GM10847 (cell line): Measurements from ENCODE around the gene SNX25.

Experiments
- POLR2A ChIP-seq: IDR thresholded peaks from 2 replicates; pipeline ENCODE4 v1.6.1; 2011; ENCODE audit not compliant: insufficient read length; ENCODE audit errors: extremely low read depth

SNX25 gene

DNA sequence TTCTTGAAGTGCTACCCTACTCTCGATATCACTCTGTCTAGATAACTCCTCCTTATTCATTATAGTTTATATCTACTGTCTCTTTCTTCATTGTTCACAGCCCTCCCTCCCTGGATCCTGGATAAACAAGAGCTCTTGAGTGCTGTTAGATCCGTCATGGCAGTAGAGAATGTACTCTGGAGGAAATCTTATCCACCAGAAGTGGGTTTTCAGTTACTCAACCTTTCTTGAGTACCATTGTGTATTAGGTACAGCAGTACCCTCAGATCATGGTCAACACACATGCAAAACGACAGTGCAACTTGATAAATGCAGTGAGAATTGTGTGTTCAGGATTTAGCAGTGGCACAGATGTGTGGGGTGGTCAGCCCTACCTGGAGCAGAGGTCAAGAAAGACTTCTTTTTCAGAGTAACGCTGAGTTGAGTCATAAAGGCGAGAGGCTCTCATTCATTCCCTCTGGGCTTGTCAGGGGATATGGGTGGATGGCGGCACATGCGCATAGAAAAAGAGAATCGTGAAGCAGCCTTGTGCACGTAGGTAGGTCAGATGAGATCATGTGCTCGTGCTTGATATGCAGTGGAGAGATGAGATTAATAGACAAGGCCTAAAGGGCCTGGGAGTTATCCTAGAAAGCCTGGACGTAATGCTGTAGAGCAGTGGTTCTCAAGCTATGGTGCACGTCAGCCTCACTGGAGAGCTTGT is 89.5 kb downstream of the SNX25 start:
- no peak for TF ChIP-seq POLR2A

DNA sequence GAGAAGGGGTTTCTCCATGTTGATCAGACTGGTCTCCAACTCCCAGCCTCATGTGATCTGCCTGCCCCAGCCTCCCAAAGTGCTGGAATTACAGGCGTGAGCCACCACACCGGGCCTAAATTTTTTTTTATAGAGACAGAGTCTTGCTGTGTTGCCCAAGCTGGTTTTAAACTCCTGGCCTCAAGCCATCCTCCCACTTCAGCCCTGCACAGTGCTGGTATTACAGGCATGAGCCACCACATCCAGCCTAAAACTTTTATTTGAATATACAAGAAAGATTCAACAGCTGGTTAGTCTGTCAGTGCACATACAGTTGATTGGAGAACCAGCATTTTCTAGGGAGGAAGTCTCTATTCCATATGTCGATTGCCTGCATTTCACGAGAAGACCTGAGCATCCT is 95.1 kb downstream of the SNX25 start:
- TF ChIP-seq POLR2A: no peak

DNA sequence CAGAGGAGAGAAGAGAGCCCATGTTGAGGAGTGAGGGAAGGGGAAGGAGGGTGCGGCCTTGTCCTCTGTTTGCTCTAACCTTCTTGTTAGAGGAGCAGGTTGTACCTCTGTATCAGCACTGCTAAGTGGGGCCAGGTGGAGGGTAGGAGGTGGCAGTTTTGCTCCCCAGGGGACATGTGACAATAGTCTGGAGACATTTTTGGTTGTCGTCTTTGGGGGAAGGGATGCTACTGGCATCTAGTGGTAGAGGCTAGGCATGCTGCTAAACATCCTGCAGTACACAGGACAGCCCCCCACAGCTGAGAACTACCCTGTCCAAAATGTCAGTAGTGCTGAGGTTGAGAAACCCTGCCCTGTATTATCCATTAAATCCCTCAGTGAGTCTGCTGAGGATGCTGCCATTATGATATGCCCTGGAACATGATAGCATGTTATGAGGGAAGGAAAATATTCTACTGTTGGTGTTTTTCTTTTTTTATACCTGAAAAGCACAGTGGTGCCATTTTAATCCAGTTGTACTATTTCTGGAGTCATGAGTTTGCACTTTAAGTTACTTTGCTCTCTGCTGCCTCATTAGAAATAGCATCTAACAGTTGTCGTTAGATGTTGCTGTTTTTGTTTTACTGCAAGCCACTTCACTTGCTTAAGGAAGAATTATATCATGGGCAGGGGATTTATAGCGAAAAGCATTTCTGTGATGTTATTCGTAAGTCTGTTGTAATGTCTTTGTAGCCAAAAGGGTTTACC is 95.7 kb downstream of the SNX25 start:
- no peak for TF ChIP-seq POLR2A

DNA sequence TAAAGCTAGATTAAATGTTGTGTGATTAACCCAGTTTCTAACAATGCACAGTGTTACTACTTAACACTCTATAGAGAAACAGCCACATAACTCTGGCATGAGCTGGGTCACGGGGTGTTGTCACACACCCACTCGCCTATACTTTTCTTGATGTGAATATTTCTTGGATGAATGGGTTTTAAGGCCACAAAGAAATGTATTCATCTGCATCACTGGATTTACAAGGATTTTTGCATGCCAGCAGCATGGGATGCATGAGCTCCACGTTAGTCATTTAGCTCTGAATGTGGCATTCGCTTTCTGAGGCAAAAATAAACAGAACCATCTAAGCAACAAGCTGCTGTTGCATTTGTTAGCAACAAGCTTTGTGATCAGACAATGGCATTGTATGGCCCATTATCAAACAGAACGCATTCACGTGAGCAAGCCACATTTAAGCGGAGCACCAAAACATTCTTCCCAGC is 96.6 kb downstream of the SNX25 start:
- no peak for TF ChIP-seq POLR2A

DNA sequence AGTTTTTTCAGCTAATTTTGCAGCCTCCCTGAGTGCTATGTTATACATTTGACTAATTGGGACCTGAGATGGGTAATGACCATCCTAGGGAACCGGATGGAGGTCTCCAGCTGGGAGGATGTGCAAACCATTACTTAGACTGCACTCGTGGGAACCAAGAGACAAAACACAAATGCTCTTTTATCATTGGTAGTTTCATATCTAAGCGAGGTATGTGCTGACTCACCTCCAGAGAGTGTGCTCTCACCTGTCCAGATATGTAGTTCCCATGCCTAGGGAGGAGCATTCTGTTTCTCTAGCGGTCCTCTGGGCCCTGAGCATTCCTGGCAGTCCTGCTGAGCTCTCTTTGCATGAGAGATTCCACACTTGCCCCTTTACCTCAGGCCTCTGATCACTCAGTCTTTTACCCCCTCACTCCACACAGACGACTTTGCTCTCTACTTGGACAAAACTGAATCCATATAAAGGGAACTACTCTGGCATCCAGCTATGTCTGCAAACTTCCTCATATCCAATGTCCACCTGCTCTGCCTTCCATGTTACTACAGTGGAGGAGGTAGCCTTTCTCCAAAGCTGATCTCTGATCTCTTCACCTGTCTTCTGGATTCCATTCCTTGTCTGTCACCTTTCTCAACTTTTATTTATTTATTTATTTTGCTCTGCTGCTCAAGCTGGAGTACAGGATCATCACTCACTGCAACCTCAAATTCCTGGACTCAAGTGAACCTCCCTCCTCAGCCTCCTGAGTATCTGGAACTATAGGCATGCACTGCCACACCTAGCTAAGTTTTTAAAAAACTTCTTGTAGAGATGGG is 97.9 kb downstream of the SNX25 start:
- no peak for TF ChIP-seq POLR2A

DNA sequence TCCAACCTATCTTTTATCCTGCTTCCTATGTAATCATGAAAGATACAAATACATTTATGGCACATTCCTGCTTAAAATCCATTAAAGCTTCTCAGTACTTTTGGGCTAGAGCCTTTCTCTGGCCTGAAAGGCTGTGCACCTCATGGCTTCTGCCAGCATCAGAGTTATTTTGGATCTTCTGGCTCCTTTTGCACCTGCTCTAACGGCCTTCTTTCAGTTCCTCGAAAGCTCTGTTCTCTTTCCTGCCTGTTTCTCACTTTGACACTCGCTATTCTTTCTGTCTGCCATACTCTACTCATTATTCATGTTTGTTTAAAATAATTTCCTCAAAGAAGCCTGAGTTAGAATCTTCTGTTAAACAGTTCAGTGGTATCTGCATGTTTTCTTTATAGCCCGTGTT is 100.4 kb downstream of the SNX25 start:
- no peak for TF ChIP-seq POLR2A

DNA sequence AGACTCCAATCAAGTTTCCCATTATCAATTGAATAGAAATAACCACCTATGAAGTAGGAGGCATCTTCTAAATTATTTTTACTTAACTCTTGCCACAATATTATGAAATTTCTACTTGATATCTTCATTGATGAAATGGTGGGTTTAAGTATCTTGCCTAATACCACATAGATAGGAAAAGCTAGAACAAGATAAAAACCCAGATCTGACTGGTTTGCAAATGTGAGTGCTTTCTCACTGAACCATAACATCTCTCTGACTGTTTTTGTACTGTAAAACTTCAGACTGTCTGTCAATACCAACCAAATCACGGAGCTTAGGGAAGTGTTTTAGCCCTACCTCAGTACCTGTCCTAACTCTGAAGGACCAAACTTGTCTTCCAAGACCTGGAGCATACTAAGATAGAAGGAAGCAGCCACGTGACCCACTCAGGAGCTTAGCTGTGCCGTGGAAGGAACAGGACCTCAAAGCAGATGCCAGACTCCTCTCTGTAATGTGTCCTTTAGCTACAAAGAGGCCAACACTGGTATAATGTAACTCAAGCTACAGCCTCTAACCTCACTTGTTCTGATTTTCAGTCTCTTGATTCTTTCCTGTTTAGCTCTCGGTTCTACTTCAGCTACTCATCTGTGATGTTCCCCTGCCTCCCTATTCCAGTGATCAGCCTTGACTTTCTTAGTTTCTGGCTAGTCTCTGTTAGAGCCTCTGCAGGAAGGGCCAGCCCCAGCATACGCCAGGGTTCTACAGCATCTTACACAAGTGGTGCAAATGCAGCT is 101.9 kb downstream of the SNX25 start:
- TF ChIP-seq POLR2A: no peak

DNA sequence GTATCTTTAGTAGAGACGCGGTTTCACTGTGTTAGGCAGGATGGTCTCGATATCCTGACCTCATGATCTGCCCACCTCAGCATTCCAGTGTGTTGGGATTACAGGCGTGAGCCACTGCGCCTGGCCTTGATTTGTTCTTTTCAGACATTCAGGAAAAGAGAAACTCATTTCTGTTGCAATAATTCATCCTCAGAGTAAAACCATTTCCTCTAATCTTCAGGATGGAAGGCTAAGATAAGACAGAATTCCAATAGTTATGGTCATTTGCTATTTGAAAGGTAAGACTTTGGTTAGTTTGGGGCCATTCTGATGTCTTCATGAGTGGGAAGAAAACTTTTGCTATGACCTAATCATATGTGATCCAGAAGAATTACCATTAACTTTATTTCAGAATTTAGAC is 103.3 kb downstream of the SNX25 start:
- no peak for TF ChIP-seq POLR2A

DNA sequence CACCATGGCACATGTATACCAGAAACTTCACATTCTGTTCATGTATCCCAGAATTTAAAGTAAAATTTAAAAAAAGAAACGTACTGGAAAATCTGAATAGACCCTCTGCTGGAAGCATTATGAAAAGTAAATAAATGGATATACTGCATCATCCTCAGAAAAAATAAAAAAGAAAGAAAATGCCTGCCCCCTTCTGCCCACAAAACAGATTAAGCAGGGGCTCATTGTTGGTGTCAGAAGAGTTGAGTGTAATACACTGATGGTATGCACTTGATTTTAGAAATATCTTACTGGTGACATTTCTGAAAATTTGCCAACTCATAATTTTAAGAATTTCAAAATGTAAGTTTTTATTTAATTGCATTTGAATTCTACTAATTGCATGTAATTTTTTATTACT is 108.5 kb downstream of the SNX25 start:
- no peak for TF ChIP-seq POLR2A

DNA sequence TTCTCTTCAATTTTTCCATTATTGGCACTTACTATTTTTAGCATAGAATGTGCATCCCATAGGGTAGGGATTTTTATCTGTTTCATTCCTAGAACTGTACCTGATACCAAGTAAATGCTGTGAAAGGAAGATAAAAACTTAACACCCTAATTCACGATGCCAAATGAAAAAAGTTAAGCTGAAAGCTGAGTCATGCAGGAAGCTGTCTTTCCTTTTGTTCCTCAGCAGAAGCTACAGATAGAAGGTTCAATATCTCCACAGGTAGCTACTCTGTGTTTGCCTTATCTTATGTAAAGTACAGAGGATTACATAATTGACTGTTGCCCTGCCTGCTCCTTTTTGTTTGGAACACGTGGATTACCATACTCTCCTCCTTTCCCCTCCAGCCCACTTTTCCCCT is 109.3 kb downstream of the SNX25 start:
- no peak for TF ChIP-seq POLR2A

DNA sequence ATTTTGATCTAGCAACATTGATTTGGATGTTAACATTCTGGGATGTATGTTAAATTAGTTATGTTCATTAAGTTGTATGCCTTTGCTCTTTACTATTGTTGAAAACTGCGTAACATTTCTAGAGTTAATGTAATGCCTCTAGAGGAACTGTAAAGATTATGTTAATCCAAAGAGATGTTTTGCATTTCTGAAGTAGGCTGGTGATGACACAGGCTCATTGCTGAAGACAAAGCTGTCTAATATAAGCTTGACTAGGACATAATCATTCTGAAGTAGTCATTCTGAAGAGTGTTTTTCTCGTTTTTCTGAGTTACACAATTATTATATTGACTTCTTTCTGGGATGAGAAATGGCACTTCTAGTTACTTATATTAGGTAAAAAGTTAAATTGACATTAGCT is 113.4 kb downstream of the SNX25 start:
- no peak for TF ChIP-seq POLR2A

DNA sequence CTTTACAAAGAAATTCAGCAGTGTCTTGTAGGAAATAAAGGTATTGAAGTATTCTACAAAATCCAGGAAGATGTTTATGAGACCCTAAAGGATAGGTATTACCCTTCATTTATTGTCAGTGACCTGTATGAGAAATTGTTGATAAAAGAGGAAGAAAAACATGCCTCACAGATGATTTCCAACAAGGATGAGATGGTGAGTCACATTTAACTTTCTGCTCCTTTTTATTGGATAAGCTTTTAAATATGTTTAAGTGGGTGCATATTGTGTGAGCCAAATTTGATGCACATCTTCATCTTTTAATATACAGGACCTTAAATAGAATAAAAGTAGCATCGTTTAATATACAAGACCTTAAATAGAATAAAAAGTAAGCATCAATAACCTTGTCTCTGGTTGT is 114.2 kb downstream of the SNX25 start:
- no peak for TF ChIP-seq POLR2A

DNA sequence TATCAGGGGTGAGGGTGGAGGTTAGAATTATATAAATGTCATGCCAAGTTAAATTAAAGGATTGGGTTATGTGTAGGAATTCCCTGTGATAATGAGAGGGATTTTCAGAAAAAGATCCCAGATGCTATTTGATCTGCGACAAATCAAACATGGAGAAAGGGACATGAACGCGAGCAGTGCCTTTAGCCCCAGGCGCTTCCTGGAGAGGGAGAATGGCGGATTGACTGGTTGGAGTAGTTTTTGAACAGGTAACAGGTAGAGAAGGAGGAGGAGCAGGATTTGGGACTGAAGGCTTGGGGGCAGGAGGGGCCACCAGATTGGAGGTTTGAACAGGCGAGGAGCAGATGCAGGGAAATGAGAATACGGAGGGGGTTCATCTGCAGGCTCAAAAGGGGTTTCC is 119.2 kb downstream of the SNX25 start:
- TF ChIP-seq POLR2A: no peak

DNA sequence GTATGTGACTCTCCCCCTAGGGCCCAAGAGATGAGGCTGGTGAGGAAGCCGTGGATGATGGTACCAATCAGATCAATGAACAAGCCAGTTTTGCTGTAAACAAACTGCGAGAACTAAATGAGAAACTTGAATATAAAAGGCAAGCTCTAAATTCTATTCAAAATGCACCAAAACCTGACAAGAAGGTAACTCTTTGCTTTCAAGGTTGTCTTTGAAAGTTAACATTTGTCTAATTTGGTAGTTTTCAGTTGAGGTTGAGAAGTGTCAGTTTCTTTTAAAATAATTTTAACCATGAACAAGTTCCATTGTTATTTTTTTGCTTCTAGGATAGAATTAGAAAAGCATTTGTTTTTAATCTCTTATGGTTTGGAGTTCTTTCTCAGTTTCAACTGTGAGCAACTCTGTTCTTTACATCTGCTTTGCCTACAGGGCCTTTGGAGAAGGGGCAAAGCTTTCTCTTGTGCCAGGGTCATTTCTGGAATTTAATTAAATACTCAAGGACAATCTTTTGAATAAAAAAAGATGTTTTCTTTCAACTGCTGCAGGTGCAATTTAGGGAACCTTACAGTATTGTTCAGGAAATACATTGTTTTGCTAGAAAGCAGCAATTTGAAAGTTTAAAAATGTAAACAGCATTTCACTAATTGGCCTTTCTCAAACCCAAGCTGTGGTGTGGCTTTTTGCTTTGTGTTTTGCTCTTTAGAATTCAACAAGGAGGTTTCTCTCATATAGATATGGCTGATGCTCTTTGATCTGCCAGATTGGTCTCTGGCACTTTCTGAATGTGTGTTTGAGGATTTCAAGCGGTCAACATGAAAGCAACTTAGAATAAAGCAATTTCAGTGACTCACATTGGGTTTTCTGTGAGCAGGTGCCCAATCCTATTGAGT is 123.4 kb downstream of the SNX25 start:
- no peak for TF ChIP-seq POLR2A
